G401.6 (cell line): ENCODE measurements around the gene HAPSTR1.

Source experiments
- FAIRE-seq: peaks from 2 replicates; lab custom pipeline; 2012; peaks lifted over from hg19 to GRCh38; lab: Jason Lieb, UNC

Gene HAPSTR1

DNA sequence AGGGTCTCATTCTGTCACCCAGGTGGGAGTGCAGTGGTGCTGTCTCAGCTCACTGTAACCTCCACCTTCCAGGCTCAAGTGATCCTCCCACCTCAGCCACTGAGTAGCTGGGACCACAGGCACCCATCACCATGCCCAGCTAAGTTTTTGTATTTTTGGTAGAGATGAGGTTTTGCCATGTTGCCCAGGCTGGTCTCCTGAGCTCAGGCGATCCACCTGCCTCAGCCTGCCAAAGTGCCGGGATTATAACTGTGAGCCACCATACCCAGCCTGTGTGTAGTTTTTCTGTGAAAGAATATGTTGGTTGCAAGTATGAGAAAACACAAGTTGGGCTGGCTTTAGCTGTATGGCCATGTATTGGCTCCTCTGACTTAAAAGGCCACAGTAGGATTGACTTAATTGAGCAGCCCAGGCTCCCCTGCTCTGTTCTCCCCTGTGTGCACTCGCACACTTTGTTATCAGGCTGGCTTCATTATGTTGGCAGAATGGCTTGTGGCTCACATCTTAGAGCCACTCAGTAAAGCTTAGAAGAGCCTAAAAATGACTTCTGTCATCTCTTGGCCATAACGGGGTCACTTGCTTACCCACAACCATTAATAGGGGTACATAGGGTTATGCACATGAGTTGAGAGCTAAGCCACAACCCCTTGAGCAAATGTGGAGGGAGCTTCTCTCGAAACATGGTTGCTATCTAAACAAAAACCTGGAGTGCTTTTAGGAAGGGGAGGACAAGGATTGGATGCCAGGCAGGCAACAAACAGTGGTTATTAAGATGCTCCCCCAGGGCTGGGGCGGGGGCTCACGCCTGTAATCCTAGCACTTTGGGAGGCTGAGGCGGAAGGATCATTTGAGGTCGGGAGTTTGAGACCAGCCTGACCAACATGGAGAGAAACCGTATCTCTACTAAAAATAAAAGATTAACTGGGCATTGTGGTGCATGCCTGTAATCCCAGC is 6.1 kb downstream of the HAPSTR1 start:
- FAIRE-seq: no peak

DNA sequence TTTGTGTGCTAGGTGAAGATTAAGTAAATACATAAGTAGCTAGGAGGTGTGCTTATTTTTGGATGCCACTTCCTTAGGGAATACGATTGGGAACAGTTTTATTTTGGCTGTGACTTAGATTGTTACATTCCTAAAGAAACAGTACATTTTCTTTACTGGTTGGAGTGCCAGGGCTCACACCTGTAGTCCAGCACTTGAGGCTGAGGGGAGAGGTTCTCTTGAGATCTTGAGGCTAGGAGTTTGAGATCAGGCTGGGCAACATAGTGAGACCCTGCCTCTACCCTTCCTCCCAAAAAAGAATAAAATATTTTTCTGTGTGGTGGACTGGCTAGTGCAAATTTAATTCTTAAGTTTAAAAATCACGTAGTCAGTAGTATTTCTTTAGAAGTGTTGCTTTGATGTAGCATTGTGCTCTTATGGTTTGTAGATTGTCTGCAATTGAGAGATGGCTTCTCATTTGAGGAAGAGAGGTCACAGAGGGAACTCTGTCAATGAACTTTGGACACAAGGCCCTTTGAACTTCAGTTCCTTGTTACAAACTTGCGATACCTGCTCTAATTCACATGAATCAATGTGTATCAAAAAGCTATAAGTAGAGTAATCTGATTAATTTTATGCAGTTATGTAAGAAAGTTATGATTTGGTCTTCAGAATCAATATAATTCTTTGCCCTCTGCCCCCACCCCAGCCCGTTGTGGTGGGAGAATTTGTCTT is 7.1 kb downstream of the HAPSTR1 start:
- FAIRE-seq: no peak

DNA sequence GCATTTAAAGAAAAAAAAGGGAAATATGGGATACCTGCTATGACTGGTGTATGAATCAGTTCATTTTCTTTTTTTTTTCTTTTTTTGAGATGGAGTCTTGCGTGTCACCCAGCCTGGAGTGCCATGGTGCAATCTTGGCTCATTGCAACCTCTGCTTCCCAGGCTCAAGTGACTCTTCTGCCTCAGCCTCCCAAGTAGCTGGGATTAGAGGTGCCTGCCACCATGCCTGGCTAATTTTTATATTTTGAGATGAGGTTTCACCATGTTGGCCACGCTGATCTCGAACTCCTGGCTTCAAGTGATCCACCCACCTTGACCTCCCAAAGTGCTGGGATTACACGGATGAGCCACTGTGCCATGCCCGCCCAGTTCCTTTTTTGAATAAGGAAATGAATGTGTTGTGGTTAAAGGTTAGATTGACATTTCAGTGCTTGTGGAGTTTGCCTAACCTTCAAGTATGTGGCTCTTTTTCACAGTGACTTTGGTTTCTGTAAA is 7.7 kb downstream of the HAPSTR1 start:
- no peak for FAIRE-seq

DNA sequence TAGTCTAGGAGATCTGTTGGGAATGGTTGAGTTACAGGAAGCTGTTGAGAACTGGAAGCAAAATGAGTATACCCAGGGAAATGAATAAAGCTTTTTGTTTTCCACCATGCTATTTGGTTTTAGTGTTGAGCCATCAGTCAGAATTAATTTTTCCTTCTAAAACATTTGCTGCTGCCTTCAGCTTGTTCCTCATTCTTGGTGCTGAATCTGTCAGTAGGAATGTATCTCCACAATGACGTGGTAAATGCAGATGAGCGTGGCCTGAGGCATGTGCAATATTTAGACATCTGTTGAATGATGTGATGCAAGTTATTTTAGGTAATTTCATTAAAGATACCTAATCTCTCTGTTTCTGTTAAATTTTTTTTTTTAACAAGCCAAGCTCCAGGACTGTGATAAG is 10.9 kb downstream of the HAPSTR1 start:
- no peak for FAIRE-seq

DNA sequence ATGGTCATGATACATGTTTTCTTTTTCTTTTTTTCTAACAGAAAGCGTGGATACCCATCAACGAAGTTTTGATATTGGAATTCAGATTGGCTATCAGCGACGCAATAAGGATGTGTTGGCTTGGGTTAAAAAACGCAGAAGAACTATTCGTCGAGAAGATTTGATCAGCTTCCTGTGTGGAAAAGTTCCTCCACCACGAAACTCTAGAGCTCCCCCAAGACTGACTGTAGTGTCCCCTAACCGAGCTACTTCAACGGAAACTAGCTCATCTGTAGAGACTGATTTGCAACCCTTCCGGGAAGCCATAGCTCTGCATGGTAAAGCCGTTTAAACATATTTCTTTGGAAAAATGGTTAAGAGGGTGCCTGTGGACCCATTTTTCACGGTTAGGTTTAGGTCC is 11.5 kb downstream of the HAPSTR1 start:
- FAIRE-seq: no peak

DNA sequence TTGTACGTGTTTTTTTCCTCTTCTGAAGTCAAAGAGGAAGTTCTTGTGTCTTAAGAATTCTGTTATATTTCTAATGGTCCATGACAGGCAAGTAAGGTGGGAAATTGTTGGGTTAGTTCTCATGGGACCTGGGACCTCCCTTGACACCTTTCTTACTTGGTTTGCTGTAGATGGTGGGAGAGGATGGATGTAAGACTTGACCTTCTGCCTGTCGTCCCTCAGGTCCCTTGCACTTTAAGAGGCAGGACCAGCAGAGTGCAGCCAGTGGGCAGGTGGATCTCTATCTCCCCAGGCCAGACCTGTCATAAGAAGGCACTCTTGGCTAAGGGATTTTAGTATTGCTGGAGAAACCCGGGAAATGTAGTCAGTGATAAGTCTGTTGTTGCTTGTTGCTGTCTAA is 12.1 kb downstream of the HAPSTR1 start:
- no peak for FAIRE-seq

DNA sequence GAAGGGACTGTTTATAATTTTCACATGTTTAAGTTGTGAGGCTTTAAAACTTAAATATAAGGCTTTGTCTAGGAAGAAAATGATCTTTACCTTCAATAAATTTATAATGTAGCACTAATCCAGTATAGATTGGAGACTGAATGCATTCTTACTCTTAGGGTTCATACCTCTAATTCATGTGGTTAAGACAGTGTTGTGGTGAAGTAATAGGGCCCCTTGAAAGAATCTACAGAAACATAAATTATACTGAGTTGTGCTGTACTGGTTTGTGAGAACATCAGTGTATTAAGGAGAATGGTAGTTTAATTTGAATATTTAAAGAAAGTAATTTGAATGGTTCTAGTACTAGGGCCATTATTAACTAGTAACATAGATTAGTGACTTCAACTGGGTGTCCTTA is 13.7 kb downstream of the HAPSTR1 start:
- FAIRE-seq: no peak

DNA sequence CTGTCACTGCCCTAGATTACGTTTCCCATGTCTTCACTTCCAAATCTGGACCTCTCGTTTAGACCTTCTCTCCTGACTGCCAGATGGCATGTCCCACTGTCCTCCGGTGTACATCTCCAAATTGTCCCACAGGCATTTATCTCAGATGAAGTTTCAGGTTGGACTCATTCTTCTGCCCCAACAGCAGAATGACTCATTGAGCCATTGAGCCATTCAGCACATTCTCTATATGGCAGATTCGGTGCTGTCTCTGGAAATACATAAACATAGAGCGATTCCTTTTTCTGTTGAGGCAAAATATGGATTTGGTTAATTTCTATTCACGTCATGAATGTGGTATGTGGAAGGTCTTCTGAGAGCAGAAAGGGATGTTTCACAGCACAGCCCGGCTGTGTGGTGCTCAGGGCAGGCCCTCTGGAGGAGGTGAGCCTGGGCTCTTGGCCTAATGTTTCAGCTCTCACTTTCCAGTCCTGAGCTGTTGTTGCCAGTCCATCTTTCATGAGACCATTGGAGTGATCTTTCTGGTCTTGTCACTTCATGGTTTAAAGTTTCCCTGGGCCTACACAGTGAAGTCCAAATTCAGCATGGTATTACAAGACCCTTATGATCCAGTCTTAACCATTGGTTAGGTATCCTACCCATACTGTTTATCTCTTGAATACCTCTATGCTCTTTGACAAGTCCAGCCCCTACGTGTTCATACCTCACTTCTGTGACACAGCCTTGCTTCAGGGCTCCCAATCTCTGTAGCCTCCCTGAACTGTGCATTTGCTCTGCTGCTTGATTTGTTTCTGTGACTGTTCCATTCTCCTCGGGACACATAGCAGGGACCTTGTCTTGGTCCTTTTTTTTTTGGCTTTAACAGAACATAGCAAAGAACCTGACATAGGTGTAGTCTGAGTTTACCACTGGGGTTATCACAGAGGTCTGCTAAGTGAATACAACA is 15.9 kb downstream of the HAPSTR1 start:
- no peak for FAIRE-seq

DNA sequence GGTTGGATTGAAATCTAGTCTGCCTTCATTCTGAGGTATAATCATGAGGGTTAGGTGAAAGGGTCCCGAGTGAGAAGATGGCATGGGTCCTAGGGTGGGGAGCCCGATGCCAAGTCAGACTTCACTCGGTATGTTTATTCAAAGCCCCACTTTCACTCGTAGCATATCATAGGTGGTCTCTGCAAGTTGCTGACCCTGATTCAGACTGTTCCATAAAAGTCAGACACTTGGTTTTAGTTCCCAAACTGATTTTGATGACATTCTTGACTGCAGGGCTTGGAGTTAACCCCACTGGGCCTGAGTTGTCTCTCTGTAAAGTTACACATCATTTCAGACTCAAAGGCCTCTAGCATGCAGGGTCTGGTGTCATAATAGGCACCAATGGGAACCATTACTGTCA is 17.8 kb downstream of the HAPSTR1 start:
- no peak for FAIRE-seq

DNA sequence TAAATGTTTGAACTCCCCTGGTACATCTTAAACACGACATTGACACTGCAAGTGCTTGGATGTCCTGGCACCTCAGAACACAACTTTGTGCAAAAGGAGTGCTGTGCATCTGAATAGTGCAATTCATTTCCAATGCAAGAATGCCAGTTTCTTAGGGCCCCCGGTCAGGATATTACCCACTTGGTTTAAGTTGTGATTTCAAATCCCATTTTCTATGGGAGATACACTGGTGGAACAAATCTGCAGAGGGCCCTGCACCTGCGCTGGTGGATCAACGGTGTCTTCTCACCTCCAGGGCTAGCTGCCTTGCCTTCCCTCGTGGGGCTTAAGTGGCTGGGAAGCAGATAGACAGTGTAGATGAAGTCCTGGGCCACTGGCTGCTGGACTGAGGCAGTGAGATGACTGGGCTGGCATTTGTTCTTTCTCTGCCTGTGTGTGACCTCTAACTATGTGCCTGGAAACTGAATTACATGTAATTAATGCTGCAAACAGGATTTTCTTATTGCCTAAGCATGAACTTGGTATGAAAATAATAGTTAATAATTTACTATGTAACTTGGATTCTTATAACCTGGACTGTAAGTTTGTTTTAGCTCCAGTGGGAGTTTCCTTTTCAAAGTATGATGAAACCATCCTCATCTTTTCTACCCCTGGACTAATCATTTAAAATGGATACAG is 20.9 kb downstream of the HAPSTR1 start:
- no peak for FAIRE-seq

DNA sequence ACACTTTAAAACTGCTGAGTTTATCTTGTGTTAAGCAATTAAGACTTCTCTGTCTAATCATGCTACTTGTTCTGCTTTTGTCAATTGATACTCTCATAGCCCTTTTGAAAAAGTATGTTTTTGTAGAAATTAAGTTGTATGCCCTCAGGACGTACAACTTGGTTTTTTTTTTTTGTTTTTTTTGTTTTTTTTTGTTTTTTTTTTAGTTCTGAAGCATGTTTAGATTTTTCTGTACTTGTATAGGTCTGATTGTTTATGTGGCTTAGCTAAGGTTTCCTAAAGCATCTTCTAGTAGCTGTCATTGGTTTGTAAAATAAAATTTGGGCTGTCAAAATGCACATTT is 21.4 kb downstream of the HAPSTR1 start:
- no peak for FAIRE-seq

DNA sequence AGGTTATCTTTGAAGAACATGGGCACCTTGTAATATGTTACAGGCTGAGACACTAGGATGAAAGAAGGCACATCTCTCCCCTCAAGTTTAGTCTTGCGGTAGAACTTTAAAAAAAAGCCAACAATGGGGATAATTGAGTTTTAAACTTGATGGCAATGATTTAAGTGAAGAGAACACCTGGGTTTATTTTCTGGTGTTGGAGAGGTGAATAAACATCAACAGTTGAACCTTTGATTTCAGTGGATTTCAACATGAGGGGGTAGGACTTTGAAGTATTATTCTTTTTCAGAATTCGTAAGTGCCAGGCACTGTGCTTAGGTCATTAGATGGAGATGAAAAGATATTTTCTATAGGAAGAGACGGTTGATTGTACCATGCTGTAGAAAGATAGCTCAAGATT is 22.3 kb downstream of the HAPSTR1 start:
- no peak for FAIRE-seq

DNA sequence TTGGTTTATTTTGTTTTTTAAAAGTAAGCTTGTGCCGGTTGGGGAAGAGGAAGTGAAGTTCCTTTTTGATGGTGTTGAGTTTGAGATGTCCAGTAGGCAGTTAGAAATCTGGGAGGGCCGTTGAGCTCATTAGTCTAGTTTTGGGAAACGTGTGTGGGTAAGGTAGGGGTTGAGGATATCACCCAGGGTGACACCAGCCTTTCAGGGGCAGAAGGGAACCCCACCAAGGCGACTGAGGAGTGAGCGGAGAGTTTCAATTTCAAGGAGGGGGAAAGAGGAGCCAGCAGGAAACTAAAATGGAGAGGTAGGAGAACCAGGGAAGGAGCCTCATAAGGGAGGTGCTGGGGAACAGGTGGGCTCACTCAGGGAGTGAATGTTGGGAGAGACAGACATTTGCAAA is 22.7 kb downstream of the HAPSTR1 start:
- no peak for FAIRE-seq

DNA sequence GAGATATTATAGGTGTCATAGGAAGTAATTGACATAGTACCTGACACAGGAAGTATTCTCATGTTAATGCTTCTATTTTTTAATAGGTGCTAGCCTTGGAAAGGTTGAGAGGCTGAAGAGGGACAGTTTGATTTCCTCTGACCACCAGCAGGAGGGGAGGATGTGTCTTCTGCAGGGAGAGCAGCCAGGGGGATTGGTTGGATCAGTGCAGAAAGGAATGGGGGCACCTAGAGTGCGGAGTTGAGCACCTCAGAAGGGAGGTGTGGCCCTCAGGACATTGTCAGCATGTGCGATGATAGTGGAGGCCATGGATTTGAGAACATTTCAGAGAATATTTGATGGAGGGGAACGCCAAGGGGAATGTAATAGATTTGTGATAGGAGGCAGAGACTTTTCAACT is 23.4 kb downstream of the HAPSTR1 start:
- FAIRE-seq: no peak

DNA sequence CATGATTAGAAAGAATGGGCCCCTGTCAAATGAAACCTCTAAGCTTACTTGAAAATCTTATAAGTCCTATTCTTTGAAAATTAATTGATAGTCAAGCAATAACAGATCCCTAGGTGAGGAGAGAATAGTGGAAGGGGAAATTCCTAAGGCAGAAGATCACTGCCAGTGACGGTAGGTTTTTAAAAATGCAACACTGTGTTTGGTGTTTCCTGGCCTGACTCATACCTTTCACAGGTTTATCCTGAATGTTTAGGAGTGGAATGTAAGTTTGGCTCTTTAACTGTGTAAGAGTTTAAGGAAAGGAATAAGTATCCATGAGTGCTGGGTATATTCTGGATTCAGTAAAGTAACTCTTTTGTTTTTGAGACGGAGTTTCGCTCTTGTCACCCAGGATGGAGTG is 23.8 kb downstream of the HAPSTR1 start:
- FAIRE-seq: no peak

DNA sequence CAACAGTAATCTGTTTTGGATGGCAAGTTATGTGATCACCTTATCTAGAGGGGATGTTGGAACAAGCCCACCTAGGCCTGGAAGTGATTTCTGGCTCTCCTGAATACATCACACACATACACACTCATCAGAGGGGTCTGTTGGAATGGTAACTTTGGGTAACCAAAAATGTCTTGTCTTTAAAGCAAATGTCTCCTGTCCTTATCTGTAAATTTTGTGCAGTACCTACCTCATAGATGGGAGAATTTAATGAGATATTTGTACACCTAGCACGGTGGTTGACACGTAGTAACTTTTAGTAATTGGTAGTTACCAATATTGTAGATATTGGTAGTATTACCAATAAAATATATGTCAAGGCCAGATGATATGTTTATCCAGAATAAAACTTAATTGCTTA is 24.7 kb downstream of the HAPSTR1 start:
- FAIRE-seq: no peak

DNA sequence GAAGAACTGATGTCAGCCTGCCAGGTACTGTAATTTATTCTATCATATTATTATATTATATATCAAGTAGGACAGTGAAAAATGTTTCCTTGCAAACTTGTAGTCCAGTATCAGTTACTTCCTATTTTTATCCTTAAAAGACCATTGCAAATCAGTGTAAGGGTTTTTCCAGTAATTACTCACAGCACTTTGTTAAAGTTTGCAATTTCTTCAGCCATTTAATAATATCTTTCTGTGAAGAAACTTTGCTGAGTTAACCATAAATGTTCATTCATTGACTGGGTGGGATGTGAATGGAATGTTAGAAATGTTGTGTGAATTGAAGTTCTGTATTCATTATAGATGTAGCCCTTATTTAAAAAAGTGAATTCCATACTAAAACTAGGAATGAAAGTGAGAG is 26.7 kb downstream of the HAPSTR1 start:
- FAIRE-seq: no peak

DNA sequence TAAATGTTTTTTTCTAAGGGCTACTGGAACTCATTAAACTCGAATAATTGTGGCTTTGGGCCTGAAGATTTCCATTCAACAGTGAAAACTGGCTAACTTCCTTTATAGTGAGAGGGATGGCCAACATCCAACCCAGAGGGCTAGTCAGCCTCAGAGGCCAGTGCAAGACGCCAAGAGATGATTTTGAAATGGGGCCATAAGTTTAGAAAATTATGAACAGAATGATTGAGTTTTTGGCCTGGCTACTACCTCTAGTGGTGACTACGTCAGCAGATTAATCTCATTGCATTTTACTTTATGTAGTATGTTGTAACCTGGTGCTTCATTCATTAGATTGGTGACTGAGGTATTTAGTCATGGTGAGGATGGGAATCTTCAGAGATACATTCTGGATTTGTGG is 28.4 kb downstream of the HAPSTR1 start:
- FAIRE-seq: no peak

DNA sequence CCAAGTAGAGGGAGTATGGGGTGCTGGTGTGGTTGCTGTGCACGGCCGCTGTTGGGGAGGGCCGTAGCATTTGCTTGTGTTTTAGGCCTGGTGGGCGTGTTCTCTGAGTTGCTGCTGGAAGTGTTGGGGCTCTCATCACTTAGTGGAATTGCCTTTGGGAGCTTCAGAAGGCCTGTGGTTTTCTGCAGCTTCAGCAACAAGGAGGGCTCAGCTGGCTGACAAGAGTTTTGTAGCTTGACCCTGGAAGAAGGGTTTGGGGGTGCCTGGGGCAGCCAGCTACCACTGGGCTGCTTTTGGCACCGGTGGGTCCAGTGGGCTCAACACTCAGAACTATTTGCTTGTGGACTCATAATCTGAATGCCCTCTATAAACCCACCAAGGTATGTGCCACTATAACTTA is 30.9 kb downstream of the HAPSTR1 start:
- FAIRE-seq: no peak

DNA sequence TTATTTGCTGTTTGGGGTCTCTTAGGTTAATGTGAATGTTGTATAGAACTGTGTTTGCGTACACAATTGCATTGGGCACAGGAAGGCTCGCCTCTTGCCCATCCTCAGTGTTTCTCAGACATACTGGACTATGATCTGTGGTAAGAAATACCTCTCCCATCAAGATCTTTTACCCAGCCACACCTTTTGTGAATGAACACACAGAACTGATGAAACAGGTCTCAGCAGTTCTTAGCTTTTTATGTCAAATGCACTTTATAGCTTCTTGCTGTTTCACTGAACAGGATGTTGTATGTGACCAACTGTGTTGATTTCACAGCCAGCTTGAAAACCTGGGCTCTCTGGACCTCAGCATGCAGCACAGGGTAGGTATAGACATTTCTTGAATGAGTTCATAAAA is 31.5 kb downstream of the HAPSTR1 start:
- no peak for FAIRE-seq

DNA sequence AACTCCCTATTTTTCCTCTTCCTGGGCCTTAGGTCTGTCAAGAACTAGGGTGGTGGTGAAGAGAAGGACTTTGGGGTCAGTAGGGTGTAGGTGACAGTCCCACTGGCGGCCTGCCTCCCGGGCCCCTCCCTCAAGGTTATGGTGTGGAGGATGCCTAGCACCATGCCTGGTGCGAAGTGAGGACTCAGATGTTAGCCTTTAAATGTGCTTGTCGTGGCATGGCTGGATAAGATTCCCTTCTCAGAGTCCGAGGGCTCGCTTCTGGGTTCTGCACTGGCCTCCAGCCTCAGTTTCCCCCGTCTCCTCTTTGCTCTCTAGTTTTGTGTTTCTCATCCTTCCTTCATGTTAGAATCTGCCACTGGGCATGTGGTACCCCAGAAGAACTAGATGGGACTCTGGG is 32.0 kb downstream of the HAPSTR1 start:
- no peak for FAIRE-seq

DNA sequence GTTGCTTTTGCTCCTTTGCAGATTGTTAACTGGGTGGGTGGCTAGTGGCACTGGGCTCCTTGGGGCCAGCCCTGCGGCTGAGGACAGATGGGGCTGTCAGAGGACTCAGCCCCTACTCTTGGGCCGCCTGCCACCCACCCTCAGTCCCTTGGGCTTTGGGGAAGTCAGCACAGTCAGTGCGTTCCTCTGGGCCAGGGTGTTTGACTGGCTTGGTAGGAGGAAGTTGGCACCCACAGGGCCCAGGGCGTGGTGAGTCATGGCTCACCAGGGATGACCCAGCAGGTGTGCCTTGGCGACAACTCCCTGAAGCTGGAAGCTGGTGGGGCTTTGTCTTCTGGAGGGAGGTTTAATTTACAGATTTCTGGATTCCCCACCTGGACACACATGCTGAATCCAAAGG is 32.4 kb downstream of the HAPSTR1 start:
- no peak for FAIRE-seq
